H4 (cell line): Measurements from ENCODE around the gene ANO3. TPM values are rescaled to one million over a fixed set of nuclear protein-coding genes. Genes with fewer than 3 reads are reported as not detected.
"Not testable (repeated sequence)": the region's sequence is repeated elsewhere in the genome, so short reads cannot be mapped to it uniquely, and the experiment has no call there.

Experiments
- DNase-seq: peaks from one replicate; pipeline ENCODE4 v3.0.0-alpha.2; 2015; ENCODE audit warnings: low spot score
- total RNA-seq: library from RNA; depleted of rRNA; stranded (reverse); fragments of >200 nt; shearing (Covaris generic); gene quantifications from 2 replicates; pipeline ENCODE4 v1.2.3, GENCODE V29; 2014; rRNA removed

ANO3 gene
- 0.45 and 1.5 TPM in 2 replicates for total RNA-seq

- peak; percentile 72 for DNase-seq
These were observed at the start of gene ANO3 for GRCh38 chr11:26331911-26332571. Gene ANO3 (plus strand): TSS chr11:26332130. CDS start chr11:26332276, 146 bp downstream.

- DNase-seq, result no peak
These were observed 48.0 kb upstream of the ANO3 start for GRCh38 chr11:26283852-26284408.

DNA sequence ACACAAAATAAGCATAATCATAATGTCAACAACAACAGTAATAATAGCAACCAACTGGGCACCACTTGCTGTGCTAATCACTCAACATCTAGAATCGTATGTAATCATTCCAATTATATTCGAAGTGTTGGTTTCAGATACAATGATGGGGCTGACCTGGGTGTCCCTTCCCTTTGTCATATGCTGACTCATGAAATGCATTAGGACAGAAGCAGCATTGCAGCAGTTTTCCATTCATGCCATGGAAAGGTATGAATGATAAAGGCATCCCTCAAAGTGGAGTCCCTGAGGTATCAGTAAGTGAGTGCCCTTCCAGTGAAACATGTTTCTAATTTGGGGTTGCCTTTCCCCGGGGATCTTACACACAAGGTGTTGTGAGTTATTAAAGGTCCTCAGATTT lies 46.3 kb upstream of the ANO3 start:
- no peak for DNase-seq

DNA sequence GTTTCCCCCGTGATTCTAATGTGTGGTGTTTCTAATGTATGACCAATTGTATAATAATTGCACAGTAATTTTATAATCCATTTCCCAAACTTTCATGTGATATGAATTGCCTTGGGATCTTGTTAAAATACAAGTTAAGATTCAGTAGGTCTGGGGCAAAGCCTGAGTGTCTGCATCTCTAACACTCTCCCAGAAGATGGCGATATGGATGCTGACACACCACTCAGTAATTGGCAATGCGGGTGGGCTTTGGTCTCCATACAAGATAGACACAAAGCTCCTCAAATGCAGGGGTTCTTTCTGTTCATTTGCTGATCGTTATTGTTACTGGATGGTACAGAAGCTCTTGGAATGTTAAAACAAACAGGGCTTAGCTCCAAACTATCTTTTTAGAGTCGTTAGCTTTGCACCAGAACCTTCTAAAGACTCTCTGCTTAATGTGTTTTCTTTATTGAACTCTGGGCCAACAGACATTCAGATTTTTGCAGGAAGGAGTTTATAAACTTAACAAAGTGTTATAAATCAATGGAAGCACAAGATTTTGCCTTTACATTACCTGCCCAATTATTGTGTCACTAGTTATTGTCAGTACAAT lies 45.4 kb upstream of the ANO3 start:
- peak; percentile 60 for DNase-seq

DNA sequence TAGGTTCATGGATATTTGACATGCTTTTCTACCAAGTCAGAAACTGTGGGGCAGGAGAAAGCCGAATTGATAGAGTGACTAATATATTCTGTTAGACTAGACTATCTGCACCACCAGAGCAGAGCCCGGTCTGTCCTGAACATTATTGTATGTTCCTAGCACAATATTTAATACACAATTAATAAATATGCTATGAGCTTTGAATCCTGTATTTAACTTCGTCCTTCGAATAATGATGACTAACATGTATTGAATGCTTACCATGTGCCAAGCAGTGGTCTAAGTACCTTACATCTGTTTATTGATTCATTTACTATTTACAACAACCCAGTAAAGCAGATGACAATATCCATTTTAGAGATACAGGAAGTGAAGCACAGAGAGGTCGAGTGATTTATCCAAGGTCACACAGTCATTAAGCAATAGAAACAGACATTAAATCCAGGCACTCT lies 44.8 kb upstream of the ANO3 start:
- no peak for DNase-seq

GRCh38 chr11:26297189-26297975 lies 34.5 kb upstream of the ANO3 start:
- peak; percentile 82 for DNase-seq

GRCh38 chr11:26316372-26316771 lies 15.6 kb upstream of the ANO3 start:
- not testable (repeated sequence) for DNase-seq

DNA sequence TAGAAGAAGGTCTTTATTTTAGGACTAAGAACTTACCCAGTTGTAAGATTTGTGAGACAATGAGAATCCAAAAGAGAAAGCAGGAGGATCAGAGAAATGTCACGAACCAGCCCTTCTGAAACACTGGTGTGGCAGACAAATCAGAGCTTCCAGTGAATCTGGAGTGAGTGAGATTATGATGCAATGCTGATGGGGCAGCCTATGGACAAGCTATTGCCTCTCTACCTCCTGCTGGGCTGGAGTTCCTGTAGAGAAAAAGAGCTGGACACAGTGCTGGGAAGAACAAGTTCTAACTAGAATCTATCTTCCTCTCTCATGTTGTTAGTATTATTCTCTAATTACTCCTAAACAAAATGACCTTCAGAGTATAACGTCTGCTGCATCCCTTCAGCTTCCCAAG lies 12.0 kb upstream of the ANO3 start:
- DNase-seq, result peak; percentile 65

DNA sequence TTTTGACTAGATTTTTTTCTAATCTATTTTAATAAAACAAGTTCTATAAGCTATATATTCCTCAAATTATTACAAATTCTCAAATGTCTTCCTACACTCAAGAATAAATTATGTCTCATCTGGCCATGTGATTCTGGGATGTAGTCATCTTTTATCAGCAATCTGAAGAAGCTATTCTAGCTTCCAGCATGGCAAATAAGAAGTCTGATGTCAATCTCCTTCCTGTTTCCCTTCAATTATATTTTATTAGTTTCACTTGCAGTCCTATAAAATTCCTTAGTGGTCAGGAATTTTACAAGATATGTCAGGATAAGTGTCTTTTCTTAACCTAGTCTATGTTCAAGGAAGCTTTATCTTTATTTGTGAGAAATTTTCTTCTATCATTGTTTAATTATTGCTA lies 10.4 kb upstream of the ANO3 start:
- no peak for DNase-seq

- no peak for DNase-seq
These were observed 9.4 kb upstream of the ANO3 start for GRCh38 chr11:26322335-26323067.

- DNase-seq, result peak; percentile 10
These were observed 8.1 kb upstream of the ANO3 start for GRCh38 chr11:26323837-26324236.

GRCh38 chr11:26324270-26324669 lies 7.7 kb upstream of the ANO3 start:
- DNase-seq, result no peak

DNA sequence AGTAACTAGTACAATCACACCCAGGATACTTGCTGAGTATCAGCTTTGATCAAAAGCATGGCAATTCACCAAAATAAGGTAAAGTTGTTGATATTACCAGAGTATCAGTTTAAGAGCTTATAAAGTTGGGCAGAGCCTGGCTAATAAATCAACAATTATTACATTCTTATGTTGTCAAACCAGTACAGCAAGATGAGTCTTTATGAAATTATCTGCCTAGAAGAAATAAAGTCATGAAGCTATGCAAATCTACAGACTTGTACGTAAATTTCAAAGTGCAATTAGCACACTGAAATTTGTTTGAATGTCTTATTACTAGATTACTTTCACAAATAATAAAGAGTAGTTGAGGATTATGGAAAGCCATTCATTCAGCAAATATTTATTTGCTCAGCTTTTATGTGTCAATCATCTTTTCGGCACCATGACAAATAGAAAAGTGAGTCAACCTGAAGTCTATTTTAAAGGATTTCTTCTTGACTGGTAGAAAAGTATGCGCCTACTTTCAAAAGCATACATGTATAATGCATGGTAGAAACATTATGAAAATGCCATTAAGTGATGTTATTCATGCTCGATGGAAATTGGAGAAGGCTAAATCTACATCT lies 5.0 kb upstream of the ANO3 start:
- DNase-seq, result no peak

- no peak for DNase-seq
These were observed 2.7 kb upstream of the ANO3 start for GRCh38 chr11:26329206-26329605.

- no peak for DNase-seq
These were observed 1.7 kb upstream of the ANO3 start for GRCh38 chr11:26330262-26330661.

GRCh38 chr11:26332572-26332915 lies 614 bp downstream of the ANO3 start:
- no peak for DNase-seq

DNA sequence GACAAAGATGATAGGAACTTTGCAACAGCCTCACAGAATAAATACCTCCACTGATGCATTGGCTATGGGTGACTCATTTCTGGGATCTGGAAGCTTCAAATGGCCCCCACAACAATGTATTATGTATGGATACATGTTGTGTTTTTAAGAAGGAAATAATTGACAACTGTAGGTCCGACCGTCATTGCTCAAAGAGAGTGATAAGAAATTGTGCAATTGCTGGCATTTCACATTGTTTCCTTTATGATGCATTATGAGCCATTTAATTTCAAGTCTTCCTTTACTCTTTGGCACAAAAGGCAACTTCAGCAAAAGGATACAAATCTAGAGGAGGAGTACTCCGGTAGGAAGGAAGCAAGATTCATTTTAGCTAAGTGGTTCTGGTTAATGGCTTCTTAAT lies 2.0 kb downstream of the ANO3 start:
- no peak for DNase-seq

GRCh38 chr11:26335903-26336302 lies 4.0 kb downstream of the ANO3 start:
- no peak for DNase-seq

GRCh38 chr11:26344647-26345046 lies 12.7 kb downstream of the ANO3 start:
- DNase-seq, result peak; percentile 17

DNA sequence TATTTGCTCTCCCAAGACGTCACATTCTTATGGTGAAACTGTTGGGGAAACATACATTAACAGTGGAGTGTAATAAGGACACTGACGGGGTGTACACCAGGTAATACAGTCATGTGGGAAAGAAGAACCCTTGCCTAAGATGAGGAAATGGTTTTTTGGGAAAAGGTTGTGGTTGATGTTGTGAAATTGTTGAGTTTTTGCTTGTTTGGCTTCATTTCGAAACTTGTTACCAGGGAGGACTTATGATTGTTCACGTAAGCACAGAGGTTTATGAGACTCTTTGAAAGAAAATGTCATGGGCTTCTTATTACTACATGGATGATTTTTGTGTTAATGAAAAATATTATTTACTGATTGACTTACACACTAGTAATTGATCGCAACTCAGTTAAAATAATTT lies 16.8 kb downstream of the ANO3 start:
- no peak for DNase-seq

DNA sequence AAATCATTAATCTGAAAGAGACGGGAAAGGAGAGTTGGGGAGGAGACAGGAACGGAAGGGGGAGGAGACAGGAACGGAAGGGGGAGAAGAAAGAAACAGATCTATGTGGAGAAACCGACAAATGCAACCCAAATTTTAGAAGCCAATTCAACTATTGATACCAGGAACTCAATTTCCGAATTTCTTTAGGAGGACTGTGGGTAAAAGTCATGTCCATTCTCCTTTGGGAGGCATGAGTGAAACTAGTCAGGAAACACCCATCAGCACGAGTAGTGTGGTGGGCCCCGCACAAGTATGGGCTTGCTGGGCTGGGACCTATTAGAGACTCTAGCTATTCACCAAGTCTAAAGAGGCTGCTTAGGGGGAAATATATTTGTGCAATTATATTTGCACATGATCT lies 18.1 kb downstream of the ANO3 start:
- DNase-seq, result no peak

- DNase-seq, result no peak
These were observed 21.1 kb downstream of the ANO3 start for GRCh38 chr11:26353010-26353409.
